A549 (cell line): ENCODE results near the gene NRSN2.

Experiments used
- CEBPB ChIP-seq, 2 experiments: fragments of >200 bp in 1 of 2; sonication (Bioruptor Twin) in 1 of 2; formaldehyde crosslinking in 1 of 2; IDR thresholded peaks; 2 replicates each; pipeline ENCODE4 v1.6.1; 2012 to 2016
- KDM1A ChIP-seq: fragments of 200-600 bp; sonication (generic); IDR thresholded peaks from 2 replicates; pipeline ENCODE4 v1.6.1; 2016; ENCODE audit warnings: low read depth, mild to moderate bottlenecking
- MAFK ChIP-seq: fragments of 450-650 bp; IDR thresholded peaks from 2 replicates; pipeline ENCODE4 v1.6.1; 2014; ENCODE audit not compliant: partially characterized antibody
- RAD21 ChIP-seq, 2 experiments: fragments of >200 bp in 1 of 2; sonication (Bioruptor Twin) in 1 of 2; formaldehyde crosslinking in 1 of 2; IDR thresholded peaks in 1 of 2; conservative IDR thresholded peaks in 1 of 2; 2 replicates in 1 of 2; 3 replicates in 1 of 2; pipeline ENCODE4 v1.6.1; 2012 to 2018; ENCODE audit warnings: inconsistent platforms in 1 of 2
- USF2 ChIP-seq: fragments of 450-650 bp; IDR thresholded peaks from 2 replicates; pipeline ENCODE4 v1.6.1; 2014; ENCODE audit warnings: antibody characterized with exemption

GRCh38 chr20:301886-302848, 44.7 kb upstream of the NRSN2 start:
- no peak for TF ChIP-seq USF2
- no peak for TF ChIP-seq CEBPB (IDR thresholded peaks at IDR 0.05)
- TF ChIP-seq KDM1A = no peak
- TF ChIP-seq RAD21 (conservative IDR thresholded peaks at IDR 0.05 in 1 of 2, IDR thresholded peaks at IDR 0.05 in 1 of 2) = no peak
- TF ChIP-seq MAFK = no peak
